RPMI8226 (cell line): ENCODE results near the gene TMEM132D.
"Not testable (repeated sequence)": the region's sequence is repeated elsewhere in the genome, so short reads cannot be mapped to it uniquely, and the experiment has no call there.

Source experiments
- DNase-seq: peaks from one replicate; pipeline ENCODE4 v3.0.0-alpha.2; 2015

TMEM132D gene

DNA sequence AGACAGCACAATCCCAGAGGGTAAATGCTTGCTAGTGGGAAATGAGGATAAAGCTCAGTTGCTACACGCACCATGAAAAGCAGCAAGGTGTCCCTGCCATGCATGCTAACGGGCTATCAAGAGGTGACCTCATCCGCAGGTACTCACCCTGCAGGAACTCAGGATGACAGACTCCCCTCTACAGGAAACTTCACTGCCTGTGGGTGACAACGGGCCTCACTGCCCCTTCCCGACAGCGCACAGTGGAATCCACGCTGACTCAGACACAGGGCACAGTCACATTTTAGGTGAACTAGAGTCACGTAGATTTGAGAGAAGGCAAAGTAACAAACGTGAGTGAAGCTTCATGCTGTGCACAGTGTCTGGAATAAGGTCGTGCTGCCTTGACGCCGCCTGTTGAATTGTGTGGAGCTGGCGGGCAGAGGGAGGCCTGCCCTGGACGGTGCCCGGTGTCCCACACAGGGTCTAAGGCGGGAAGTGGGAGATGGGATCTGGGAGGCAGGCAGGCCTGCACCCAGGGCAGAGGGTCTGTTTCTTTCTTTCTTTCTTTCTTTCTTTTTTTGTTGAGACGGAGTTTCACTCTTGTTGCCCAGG is 331.8 kb downstream of the TMEM132D start:
- no peak for DNase-seq

DNA sequence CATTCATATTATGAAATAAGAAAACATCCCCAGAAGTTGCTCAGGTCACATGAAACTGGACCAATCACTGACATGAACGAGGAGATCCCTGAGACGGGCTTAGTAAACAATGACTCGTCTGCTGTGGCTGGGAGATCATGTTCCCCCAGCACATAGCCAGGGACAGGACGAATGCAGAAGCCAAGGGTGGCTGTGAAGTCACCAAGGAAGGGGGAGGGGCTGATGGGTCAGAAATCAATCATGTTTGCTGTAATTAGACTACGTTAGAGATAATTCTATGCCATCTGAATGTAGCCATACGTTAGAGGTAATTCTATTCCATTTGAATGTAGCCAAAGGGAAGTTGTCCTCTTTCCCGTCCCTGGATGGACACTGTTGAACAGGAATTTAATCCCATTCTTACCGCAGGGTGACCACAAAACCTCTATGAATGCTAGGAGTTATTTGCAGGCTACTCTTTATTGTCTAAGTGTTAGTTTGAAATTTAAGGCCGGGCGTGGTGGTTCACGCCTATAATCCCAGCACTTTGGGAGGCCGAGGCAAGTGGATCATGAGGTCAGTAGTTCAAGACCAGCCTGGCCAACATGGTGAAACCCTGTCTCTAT is 332.9 kb downstream of the TMEM132D start:
- DNase-seq, result no peak

GRCh38 chr12:129566800-129567199 is 337.0 kb downstream of the TMEM132D start:
- no peak for DNase-seq

DNA sequence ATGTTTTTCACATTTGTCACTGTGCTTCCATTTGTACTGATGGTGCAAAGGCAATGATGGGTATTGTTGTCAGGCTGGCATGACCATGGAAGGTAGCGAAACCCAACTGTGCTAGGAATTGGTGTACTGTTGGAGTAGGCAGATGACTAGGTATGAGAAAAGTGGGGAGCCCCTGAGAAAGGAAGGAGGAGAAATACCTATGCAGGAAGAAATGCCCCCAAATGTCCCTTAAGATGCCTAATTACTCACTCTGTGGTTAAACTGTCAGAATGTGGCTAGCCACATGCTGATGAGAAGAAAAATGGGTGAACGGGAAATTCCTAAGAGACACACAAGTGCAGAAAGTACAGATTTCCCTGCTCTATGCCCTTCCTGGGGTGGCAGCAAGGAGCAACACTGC is 339.1 kb downstream of the TMEM132D start:
- DNase-seq, result no peak

- DNase-seq, result no peak
These were observed 340.6 kb downstream of the TMEM132D start for GRCh38 chr12:129563266-129563665.

- no peak for DNase-seq
These were observed 342.5 kb downstream of the TMEM132D start for GRCh38 chr12:129561304-129561703.

DNA sequence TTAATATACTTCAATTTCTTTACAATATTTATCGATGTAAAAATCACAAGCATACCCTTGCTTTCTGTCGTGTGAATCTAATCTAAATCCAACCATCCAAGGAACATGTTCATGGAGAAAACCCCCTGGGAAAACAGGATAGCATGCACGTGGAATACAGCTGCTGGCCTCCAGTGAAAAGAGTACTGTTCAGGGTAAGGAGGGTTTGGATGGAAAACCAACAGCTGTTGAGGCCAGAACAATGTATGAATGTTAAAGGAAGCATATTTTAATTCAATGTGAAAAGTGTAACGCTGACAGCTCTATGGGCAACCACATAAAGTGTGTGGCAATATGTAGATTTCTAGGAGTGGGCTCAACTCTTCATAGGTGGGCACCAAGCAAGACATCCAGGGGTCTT is 344.0 kb downstream of the TMEM132D start:
- no peak for DNase-seq

DNA sequence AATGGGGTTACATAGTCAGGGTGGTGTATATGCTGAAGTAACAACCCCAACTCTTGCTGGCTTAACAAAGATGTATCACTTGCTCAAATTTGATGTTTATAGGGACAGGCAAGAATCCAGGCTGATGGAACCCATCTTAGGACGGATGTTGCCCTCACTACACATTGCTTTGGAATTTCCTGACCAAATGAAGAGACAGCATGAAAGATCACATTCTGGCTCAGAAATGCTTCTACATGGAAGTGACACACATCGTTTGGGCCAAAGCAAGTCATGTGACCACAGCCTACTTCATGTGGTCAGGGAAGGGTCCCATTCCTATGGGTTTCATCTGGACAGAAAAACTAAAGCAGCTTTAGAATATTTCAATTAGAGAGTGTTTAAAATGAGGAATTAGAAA is 345.8 kb downstream of the TMEM132D start:
- no peak for DNase-seq

- DNase-seq, result no peak
These were observed 347.7 kb downstream of the TMEM132D start for GRCh38 chr12:129556082-129556481.

GRCh38 chr12:129552996-129553750 is 350.7 kb downstream of the TMEM132D start:
- no peak for DNase-seq

GRCh38 chr12:129551441-129551840 is 352.4 kb downstream of the TMEM132D start:
- DNase-seq, result no peak

DNA sequence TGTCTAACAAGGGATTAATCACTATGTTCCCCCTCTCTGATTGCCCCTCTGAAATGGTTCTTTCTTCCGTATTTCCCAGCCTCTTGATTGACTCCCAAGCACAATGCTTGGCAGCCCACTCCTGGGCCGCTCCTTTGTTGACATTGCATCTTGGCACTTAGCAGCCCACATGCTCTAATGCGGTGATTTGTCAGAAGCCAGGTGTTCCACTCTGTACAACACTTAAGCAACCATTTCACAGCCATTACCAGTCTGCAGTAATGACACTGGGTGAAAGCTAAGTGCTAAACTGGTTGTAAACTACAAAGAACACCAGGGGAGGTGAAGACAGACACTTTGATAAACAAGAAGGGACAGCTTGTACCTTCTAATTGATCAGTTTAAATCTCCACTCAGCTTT is 353.5 kb downstream of the TMEM132D start:
- no peak for DNase-seq

DNA sequence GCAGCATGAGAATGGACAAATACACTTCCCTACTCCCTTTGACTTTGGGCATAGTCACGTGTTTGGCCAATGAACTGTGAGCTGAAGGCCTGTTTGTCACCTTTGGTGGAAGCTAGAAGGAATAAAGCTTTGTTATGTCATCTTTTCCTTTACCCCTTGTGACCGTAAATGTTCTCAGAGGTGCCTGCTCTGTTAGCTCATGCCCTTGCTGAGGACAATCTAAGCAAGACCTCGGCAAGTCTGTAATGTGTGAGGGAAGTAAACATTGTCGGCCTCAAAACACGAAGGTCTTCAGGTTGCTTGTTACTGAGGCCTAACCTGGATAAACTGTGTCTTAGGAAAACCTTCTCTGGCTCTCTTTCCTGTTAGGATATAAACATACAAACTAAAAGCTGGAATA is 354.2 kb downstream of the TMEM132D start:
- no peak for DNase-seq

DNA sequence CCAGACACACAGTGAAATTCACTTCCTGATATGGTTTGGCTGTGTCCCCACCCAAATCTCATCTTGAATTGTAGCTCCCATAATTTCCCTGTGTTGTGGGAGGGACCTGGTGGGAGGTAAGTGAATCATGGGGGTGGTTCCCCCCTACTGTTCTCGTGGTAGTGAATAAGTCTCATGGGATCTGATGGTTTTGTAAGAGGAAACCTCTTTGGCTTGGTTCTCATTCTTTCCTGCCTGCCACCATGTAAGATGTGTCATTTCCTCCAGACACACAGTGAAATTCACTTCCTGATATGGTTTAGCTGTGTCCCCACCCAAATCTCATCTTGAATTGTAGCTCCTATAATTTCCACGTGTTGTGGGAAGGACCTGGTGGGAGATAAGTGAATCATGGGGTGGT is 354.8 kb downstream of the TMEM132D start:
- DNase-seq, result not testable (repeated sequence)

DNA sequence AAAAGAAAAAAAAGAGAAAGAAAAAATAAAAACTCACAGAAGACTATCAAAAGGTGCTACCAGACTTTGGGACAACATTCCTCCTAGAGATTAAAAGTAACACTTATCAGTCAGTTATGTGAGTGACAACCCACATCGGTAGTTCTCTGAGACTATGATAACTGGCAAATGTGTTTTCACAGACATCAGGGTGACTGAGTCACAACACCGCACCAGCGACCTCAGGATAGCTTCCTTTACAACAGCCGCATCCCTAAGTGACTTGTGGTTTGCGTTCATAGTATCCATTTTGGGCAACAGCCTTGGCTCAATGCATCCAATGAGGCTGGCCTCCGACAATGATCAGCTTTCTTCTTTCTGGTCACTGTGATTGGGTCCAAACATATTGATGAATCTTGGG is 359.1 kb downstream of the TMEM132D start:
- no peak for DNase-seq

- no peak for DNase-seq
These were observed 362.9 kb downstream of the TMEM132D start for GRCh38 chr12:129540954-129541353.

GRCh38 chr12:129540249-129540648 is 363.6 kb downstream of the TMEM132D start:
- DNase-seq, result no peak

DNA sequence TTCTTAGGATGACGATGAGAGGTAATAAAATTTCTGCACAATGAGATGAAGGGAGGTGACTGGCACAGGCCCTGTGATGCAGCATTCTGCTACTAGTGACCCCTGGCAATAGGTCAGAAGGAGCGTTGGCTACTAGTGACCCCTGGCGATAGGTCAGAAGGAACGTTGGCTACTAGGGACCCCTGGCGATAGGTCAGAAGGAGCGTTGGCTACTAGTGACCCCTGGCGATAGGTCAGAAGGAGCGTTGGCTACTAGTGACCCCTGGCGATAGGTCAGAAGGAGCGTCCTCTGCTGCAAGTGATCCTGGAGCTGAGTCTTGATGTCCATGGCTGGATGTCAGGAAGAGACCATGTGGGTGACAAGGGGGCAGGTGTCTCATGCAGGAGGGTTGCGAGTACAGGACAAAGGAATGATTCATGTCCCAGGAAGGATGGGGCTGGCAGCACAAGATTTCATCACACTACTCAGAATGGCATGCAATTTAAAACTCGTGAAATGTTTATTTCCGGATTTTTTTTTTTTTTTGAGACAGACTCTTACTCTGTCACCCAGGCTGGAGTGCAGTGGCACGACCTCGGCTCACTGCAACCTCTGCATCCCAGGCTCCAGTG is 365.0 kb downstream of the TMEM132D start:
- DNase-seq, result not testable (repeated sequence)

- DNase-seq, result no peak
These were observed 365.7 kb downstream of the TMEM132D start for GRCh38 chr12:129538137-129538536.

- no peak for DNase-seq
These were observed 368.7 kb downstream of the TMEM132D start for GRCh38 chr12:129534966-129535750.

DNA sequence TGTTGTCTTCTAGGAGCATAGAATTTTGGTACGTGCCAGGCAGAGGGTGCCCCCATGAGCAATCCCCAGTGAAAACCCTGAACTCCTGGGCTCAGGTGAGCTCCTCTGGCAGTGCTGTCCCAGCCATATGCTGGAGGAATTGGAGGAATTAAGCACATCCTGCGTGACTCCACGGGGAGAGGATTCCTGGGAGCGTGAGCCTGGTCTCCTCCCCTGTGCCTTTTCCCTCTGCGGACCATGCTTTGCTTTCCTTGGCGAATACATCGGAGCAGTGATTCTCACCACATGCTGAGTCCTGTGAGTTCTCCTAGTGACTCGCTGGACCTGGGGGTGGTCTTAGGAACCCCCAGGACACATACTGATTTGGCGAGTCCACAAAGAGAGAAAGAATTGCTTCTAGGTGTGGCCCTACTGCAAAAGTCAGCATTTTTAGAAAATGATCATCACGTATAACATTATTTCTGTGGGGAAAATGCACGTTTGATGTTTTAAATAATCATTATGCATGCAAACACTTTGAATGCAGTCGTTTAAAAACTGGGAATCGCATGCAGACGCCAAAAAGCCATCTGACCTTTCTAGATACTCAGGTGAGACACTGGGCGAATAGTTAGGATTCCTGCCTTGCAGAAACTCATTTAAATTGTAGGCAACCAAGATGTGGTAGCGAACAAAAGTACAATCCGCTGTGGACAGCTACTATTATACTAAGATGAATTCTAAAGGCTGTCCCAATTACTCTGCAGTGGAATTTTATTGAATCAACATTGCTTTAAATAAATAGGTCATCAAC is 370.9 kb downstream of the TMEM132D start:
- DNase-seq, result no peak

GRCh38 chr12:129532082-129532481 is 371.7 kb downstream of the TMEM132D start:
- DNase-seq, result no peak
